ENCODE results near the gene PAPPA. TPM values are rescaled to one million over a fixed set of nuclear protein-coding genes. Genes with fewer than 3 reads are reported as not detected.

The PAPPA gene
- polyA plus RNA-seq, 1 experiment, result 39.9 TPM

DNA sequence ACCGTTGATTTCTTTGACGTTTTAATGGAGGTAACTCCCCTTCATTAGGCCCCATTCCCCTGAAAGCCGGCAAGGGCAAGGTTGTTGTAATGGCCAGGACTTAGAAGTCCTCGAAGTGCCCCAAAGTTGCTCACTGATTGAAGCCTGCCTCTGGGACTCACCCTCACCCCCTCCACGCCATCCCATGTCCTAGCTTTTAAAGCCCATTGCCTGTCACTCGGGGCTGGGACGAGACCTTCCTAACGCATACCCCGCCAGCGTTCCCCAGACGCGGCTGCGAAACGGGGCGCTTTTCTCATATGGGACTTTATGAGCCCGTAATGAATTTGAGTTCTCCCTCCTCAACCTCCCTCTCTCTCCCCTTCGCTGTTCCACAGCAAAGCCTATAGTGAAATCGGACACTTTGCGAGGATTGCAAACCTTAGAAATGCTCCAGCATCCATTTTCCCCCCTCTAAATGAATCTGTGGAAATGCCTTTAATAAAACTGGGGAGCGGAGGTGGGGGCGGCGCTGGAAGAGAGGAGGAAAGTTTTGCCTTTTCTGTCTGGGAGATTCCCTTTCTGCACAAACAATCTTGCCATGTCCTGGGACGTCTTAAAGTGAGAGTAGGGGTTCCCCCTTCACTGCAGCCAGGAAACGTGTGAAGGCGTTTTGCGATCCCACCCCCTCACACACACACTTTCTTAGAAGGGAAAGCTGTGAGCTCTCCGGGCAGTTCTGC is 1.5 kb downstream of the PAPPA start:
- H3K4me3 ChIP-seq (ENCODE audit: low read depth, low read length), result peak overlapping the region; percentile 62
- no peaks in the 10 kb centered on the region for H3K27me3 ChIP-seq (ENCODE audit: control insufficient read depth, insufficient read depth, low read length)
- TF ChIP-seq CTCF (IDR thresholded peaks at IDR 0.05; ENCODE audit: insufficient read depth, low read depth, low read length), result no peak
- ChIA-PET POLR2A (interaction anchor here (0.5 to 0.8 kb wide), 4 partner anchors 79 to 565 kb away, joined by 3 to 9 read pairs (median 8); no protein-coding TSS in a partner anchor), CTCF (interaction anchor here (0.6 to 4.4 kb wide), 7 partner anchors 25 to 563 kb away, joined by 3 to 17 read pairs (median 4); no protein-coding TSS in a partner anchor)
- no peak for DNase-seq (ENCODE audit: low read depth)
- H3K36me3 ChIP-seq (ENCODE audit: control insufficient read depth, insufficient read depth, low read length), result peaks cover 4% of the 10 kb centered on the region; the same call in 1 of the 2 replicates

- ChIA-PET POLR2A (interaction anchor here (0.5 to 0.7 kb wide), 3 partner anchors 78 to 513 kb away, joined by 6 to 9 read pairs (median 9); no protein-coding TSS in a partner anchor), CTCF (interaction anchor here (0.6 to 4.4 kb wide), 5 partner anchors 25 to 562 kb away, joined by 3 to 17 read pairs (median 5); no protein-coding TSS in a partner anchor)
- no peak for TF ChIP-seq CTCF (IDR thresholded peaks at IDR 0.05; ENCODE audit: insufficient read depth, low read depth, low read length)
- Histone ChIP-seq H3K4me3 (ENCODE audit: low read depth, low read length) (peak overlapping the region; percentile 62), H3K36me3 (ENCODE audit: control insufficient read depth, insufficient read depth, low read length) (peaks cover 4% of the 10 kb centered on the region; the same call in 1 of the 2 replicates), H3K27me3 (ENCODE audit: control insufficient read depth, insufficient read depth, low read length) (no peaks in the 10 kb centered on the region)
- no peak for DNase-seq (ENCODE audit: low read depth)
These were observed 2.1 kb downstream of the PAPPA start for GRCh38 chr9:116155698-116156039.

DNA sequence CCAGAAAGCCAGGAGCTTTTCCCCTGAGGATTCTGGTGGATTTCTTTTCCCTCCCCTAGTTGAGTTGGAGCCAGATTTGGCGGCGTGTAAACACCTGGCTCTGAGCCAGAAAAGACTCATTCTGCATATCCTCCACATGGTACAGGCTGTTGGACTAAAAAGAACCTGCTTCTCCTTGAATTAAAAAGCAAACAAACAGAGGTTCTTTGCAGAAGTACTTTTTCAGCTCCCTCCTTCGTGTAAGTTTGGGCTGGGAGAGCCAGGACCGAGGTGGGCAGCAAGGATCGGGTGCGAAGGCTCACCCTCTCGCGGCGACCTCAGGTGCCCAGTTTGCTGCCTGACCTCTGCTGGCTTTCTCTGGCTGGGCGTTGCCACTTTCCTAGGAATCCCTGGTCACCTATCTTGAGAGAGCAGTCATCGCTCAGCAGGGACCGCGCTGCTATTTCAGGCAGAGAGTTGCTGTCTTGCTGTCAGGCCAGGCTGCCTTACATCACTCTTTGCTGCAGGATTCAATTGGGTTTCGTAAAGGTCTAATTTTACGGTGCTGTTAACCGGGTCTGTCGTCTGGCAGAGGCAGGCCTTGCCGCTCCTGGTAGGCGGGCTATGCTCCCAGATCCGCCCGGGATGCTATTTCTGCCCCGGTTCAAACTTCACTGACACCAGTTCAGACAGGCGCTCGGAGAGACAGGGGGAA is 3.2 kb downstream of the PAPPA start:
- ChIA-PET POLR2A (interaction anchor here (0.6 to 0.7 kb wide), 2 partner anchors 8 to 484 kb away, joined by 3 to 5 read pairs; no protein-coding TSS in a partner anchor), CTCF (interaction anchor here (0.6 to 4.4 kb wide), 7 partner anchors 9 to 565 kb away, joined by 3 to 17 read pairs (median 5); no protein-coding TSS in a partner anchor)
- DNase-seq (ENCODE audit: low read depth), result peak; percentile 64
- TF ChIP-seq CTCF (IDR thresholded peaks at IDR 0.05; ENCODE audit: insufficient read depth, low read depth, low read length), result no peak
- no peaks in the 10 kb centered on the region for H3K27me3 ChIP-seq (ENCODE audit: control insufficient read depth, insufficient read depth, low read length)
- H3K36me3 ChIP-seq (ENCODE audit: control insufficient read depth, insufficient read depth, low read length), result peaks cover 4% of the 10 kb centered on the region; the same call in 1 of the 2 replicates
- H3K4me3 ChIP-seq (ENCODE audit: low read depth, low read length), result peak overlapping the region; percentile 62

- Histone ChIP-seq H3K4me3 (ENCODE audit: low read depth, low read length) (peak overlapping the region; percentile 62), H3K36me3 (ENCODE audit: control insufficient read depth, insufficient read depth, low read length) (peaks cover 4% of the 10 kb centered on the region; the same call in 1 of the 2 replicates), H3K27me3 (ENCODE audit: control insufficient read depth, insufficient read depth, low read length) (no peaks in the 10 kb centered on the region)
- no peak for DNase-seq (ENCODE audit: low read depth)
- TF ChIP-seq CTCF (IDR thresholded peaks at IDR 0.05; ENCODE audit: insufficient read depth, low read depth, low read length), result no peak
- ChIA-PET POLR2A (no interaction called here), CTCF (interaction anchor here (0.6 to 4.4 kb wide), 7 partner anchors 8 to 566 kb away, joined by 3 to 17 read pairs (median 4); no protein-coding TSS in a partner anchor)
These were observed 4.0 kb downstream of the PAPPA start for GRCh38 chr9:116157436-116158138.

Data from BJ (cell line).